ENCODE data around the gene WNT2B. TPM values are rescaled to one million over a fixed set of nuclear protein-coding genes. Genes with fewer than 3 reads are reported as not detected.
"Not testable (repeated sequence)": the region's sequence is repeated elsewhere in the genome, so short reads cannot be mapped to it uniquely, and the experiment has no call there.

The WNT2B gene
- polyA plus RNA-seq (2013, experiment 1 of 4), result 10.1 TPM
- 14.1 TPM for polyA plus RNA-seq (2013, experiment 2 of 4)
- polyA plus RNA-seq (2013, experiment 3 of 4), result 6.1 TPM
- 9.0 TPM for polyA plus RNA-seq (2013, experiment 4 of 4)

DNA sequence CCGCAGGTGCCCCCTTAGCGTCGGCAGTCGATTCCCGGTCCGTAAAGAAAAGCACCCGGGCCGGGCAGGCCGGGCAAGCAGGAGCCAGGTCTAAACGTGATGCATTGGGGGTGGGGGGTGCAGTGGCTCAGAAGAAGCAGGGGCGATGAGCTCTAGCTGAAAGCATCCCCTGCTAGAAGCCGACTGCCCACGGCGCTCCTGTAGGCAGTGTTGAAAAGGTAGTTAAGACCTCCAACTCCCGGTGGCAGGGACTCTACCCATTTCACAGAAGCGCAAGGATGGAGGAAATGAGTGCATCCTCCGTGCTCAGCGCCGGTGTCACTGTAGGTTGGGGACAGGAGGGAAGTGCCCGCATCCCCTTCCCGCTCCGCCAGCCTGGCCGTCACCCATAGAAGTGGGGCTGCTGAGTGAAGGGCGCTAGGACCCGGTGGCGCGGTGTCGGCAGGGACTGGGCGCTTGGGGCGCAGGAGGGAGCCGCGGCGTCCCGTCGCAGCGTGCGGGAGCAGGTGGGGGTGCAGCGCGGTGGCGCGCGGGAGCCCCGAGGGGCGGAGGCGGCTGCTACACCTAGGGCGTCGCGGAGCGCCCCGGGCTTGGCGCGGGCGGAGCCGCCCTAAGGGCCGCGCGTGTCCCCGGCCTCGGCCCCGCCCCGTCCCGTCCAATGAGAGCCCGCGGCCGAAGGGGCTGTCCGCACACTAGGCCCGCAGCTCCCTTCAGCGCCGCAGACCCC lies at the start of gene WNT2B:
WNT2B (plus strand) TSS at position 688 of the 727 bp plus-strand sequence. CDS start 298 bp downstream, outside the sequence.
- peaks cover 91% of the 10 kb centered on the region for H3K27me3 ChIP-seq (ENCODE audit: control insufficient read depth, insufficient read depth, low read length, poor library complexity, severe bottlenecking)
- no peaks in the 10 kb centered on the region for H3K9me3 ChIP-seq (ENCODE audit: control insufficient read depth, low read length)
- H3K4me3 ChIP-seq (ENCODE audit: insufficient read depth, low read depth, low read length), result peak within 1 kb of the TSS; percentile 52
- H3K4me1 ChIP-seq (ENCODE audit: control insufficient read depth, insufficient read depth, low read length), result peaks cover 39% of the 10 kb centered on the region
- H3K36me3 ChIP-seq (ENCODE audit: control insufficient read depth, insufficient read depth, low read length), result no peaks in the 10 kb centered on the region
- WGBS, 2 experiments, result 0 to 1% methylated on average over 69 of the region's 69 CpGs
- no peak within 1 kb of the TSS for H3K27ac ChIP-seq (ENCODE audit: insufficient read depth, low read depth, low read length, poor library complexity, severe bottlenecking)

DNA sequence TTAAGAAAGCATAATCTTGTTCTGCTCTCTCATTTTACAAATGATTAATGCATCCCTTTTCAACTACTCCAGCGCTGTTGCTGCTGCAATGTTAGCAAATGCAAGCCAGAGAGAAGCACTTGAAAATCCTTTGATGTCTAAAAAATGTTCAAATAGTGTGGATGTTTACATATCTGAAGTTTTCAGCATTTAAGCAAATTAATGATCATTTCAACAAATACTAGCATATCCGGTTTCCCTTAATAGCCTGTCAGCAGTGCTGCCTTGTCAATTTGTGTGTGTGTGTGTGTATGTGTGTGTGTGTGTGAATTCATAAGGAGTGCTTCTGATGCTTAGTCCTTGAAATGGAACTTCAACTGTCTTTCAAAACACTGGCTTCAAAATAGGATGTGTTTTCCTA lies 48.1 kb upstream of the WNT2B start:
- 97 to 100% methylated on average over 2 of the region's 2 CpGs for WGBS, 2 experiments
- H3K9me3 ChIP-seq (ENCODE audit: control insufficient read depth, low read length), result no peaks in the 10 kb centered on the region
- H3K27ac ChIP-seq (ENCODE audit: insufficient read depth, low read depth, low read length, poor library complexity, severe bottlenecking), result no peak overlapping the region
- H3K4me3 ChIP-seq (ENCODE audit: insufficient read depth, low read depth, low read length), result no peak overlapping the region
- peaks cover 23% of the 10 kb centered on the region for H3K36me3 ChIP-seq (ENCODE audit: control insufficient read depth, insufficient read depth, low read length)
- no peaks in the 10 kb centered on the region for H3K27me3 ChIP-seq (ENCODE audit: control insufficient read depth, insufficient read depth, low read length, poor library complexity, severe bottlenecking)
- no peaks in the 10 kb centered on the region for H3K4me1 ChIP-seq (ENCODE audit: control insufficient read depth, insufficient read depth, low read length)

DNA sequence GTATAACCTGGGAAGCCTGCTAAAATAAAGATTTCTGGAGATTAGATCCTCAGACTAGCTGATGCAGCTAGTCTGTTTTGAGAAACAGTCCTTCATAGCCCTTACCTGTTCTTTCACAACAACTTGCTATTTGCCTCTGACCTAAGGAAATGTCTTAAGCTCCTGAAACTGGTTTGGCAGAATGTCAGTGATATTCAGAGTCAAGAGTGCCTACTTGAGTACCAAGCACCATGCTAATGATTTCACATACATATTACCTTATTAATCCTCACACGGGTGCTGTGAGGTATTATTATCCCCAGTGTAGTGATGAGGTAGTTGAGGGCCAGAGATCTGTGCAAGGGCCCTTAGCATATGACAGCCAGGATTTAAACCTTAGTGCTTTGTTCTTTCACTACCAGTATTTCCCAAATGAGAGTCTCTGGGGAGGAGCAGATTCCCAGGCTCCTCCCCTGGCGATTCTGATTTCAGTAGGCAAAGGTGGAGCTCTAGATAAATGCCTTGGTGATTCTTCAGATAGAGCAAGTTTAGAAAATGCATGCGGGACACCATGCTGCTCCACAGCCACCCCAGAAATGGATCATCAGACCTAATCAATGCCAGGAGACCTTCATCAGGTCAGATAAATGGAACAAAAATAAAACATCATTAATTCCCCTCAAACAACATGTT lies 47.4 kb upstream of the WNT2B start:
- Histone ChIP-seq H3K9me3 (ENCODE audit: control insufficient read depth, low read length) (no peaks in the 10 kb centered on the region), H3K4me1 (ENCODE audit: control insufficient read depth, insufficient read depth, low read length) (peaks cover under 1% of the 10 kb centered on the region), H3K4me3 (ENCODE audit: insufficient read depth, low read depth, low read length) (no peak overlapping the region), H3K27me3 (ENCODE audit: control insufficient read depth, insufficient read depth, low read length, poor library complexity, severe bottlenecking) (no peaks in the 10 kb centered on the region), H3K27ac (ENCODE audit: insufficient read depth, low read depth, low read length, poor library complexity, severe bottlenecking) (no peak overlapping the region), H3K36me3 (ENCODE audit: control insufficient read depth, insufficient read depth, low read length) (peaks cover 18% of the 10 kb centered on the region)
- WGBS, 2 experiments, result 72 to 85% methylated on average over 2 to 3 of the region's 3 CpGs

DNA sequence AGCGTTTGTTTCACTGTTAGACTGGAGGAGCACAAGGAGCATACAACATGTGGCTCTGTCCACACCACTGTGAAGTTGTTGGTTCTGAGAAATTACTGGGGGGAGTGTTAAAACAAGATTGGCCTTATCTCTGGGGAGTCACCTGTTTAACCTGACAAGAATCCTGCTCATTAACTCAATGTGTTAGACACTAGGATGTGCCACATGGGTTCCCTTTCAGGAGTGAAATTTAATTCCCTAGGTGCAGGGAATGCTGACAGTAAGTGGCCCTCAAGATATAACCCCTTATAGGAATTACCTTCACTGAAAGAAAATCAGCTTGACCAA lies 45.8 kb upstream of the WNT2B start:
- no peak overlapping the region for H3K4me3 ChIP-seq (ENCODE audit: insufficient read depth, low read depth, low read length)
- peaks cover 4% of the 10 kb centered on the region for H3K4me1 ChIP-seq (ENCODE audit: control insufficient read depth, insufficient read depth, low read length)
- 89 to 91% methylated on average over 1 of the region's 1 CpG for WGBS, 2 experiments
- peaks cover 8% of the 10 kb centered on the region for H3K36me3 ChIP-seq (ENCODE audit: control insufficient read depth, insufficient read depth, low read length)
- no peak overlapping the region for H3K27ac ChIP-seq (ENCODE audit: insufficient read depth, low read depth, low read length, poor library complexity, severe bottlenecking)
- H3K9me3 ChIP-seq (ENCODE audit: control insufficient read depth, low read length), result no peaks in the 10 kb centered on the region
- peaks cover 13% of the 10 kb centered on the region for H3K27me3 ChIP-seq (ENCODE audit: control insufficient read depth, insufficient read depth, low read length, poor library complexity, severe bottlenecking)

DNA sequence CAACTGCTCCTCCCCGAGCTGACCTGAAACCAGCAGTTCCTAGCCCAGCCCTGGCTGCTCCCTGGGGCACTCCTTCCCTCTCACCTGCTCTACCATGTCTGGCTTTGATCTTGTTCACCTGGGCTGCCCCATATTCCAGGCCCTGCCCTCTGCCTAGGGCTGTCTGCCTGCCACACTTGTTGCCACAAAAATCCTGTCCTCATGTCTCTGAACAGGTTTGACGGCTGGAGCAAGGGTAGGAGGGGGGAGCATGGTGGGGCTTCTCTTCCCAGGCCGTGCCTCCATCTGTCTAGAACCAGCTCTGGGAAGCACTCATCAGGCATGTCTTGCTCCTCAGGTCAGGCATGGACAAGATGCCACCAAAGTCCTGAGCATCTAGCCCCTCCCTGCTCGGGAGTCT lies 44.3 kb upstream of the WNT2B start:
- no peaks in the 10 kb centered on the region for H3K36me3 ChIP-seq (ENCODE audit: control insufficient read depth, insufficient read depth, low read length)
- H3K27me3 ChIP-seq (ENCODE audit: control insufficient read depth, insufficient read depth, low read length, poor library complexity, severe bottlenecking), result peaks cover 13% of the 10 kb centered on the region
- H3K9me3 ChIP-seq (ENCODE audit: control insufficient read depth, low read length), result no peaks in the 10 kb centered on the region
- no peak overlapping the region for H3K4me3 ChIP-seq (ENCODE audit: insufficient read depth, low read depth, low read length)
- peaks cover 4% of the 10 kb centered on the region for H3K4me1 ChIP-seq (ENCODE audit: control insufficient read depth, insufficient read depth, low read length)
- no peak overlapping the region for H3K27ac ChIP-seq (ENCODE audit: insufficient read depth, low read depth, low read length, poor library complexity, severe bottlenecking)
- WGBS, 2 experiments, result 82 to 85% methylated on average over 4 of the region's 4 CpGs

DNA sequence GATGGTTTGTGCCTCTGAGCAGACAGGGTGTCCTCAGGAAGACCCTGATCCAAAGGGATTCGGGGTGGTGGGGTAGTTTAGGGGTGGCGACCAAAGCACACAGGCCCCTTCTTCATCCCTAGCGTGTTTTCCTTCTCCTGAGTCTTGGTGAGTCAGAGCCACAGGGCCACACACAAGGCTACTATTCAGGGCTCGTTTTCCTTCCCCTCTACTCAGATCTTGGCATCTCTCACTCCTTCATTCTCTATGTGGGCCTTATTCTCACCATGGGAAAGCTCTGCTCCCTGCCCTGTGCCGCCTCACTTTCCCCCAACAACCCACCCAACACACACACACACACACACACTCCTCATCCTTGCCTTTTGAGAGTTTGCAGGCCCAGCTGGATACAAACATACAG lies 43.6 kb upstream of the WNT2B start:
- H3K9me3 ChIP-seq (ENCODE audit: control insufficient read depth, low read length), result no peaks in the 10 kb centered on the region
- H3K27me3 ChIP-seq (ENCODE audit: control insufficient read depth, insufficient read depth, low read length, poor library complexity, severe bottlenecking), result peaks cover 13% of the 10 kb centered on the region
- H3K4me3 ChIP-seq (ENCODE audit: insufficient read depth, low read depth, low read length), result no peak overlapping the region
- WGBS, 2 experiments, result 83 to 84% methylated on average over 5 of the region's 5 CpGs
- H3K4me1 ChIP-seq (ENCODE audit: control insufficient read depth, insufficient read depth, low read length), result peaks cover 4% of the 10 kb centered on the region
- H3K27ac ChIP-seq (ENCODE audit: insufficient read depth, low read depth, low read length, poor library complexity, severe bottlenecking), result no peak overlapping the region
- H3K36me3 ChIP-seq (ENCODE audit: control insufficient read depth, insufficient read depth, low read length), result no peaks in the 10 kb centered on the region

DNA sequence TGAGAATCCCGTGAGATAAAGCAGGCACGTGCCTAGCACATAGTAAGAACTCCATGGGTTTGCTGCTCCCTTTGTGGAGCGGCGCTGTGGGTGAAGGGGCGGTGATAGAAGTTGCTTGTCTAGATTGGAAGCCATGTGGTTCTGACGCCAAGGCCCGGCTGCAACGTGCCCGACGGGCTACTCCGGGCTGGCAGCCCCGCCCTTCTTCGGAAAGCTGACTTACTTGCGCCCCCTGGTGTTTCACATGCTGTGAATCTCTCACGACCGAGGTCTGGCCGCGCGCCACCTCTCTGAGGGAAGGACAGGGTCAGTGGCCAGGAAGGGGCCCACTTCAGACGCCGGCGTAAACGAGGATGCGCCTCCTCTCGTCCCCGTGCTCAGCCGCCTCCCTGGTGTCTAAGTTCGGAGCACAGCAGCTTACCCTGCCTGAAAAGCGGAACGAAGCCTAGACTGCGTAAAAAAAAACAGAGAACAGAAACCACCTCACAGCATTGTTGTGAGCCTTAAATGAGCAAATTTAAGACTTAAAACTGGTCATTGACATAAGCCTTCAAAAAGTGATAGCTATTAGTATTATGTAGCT lies 42.6 kb upstream of the WNT2B start:
- WGBS, 2 experiments, result 5 to 6% methylated on average over 31 of the region's 31 CpGs
- Histone ChIP-seq H3K4me1 (ENCODE audit: control insufficient read depth, insufficient read depth, low read length) (peaks cover 4% of the 10 kb centered on the region), H3K27me3 (ENCODE audit: control insufficient read depth, insufficient read depth, low read length, poor library complexity, severe bottlenecking) (peaks cover 13% of the 10 kb centered on the region), H3K36me3 (ENCODE audit: control insufficient read depth, insufficient read depth, low read length) (no peaks in the 10 kb centered on the region), H3K4me3 (ENCODE audit: insufficient read depth, low read depth, low read length) (peak overlapping the region; percentile 11), H3K27ac (ENCODE audit: insufficient read depth, low read depth, low read length, poor library complexity, severe bottlenecking) (no peak overlapping the region), H3K9me3 (ENCODE audit: control insufficient read depth, low read length) (no peaks in the 10 kb centered on the region)

DNA sequence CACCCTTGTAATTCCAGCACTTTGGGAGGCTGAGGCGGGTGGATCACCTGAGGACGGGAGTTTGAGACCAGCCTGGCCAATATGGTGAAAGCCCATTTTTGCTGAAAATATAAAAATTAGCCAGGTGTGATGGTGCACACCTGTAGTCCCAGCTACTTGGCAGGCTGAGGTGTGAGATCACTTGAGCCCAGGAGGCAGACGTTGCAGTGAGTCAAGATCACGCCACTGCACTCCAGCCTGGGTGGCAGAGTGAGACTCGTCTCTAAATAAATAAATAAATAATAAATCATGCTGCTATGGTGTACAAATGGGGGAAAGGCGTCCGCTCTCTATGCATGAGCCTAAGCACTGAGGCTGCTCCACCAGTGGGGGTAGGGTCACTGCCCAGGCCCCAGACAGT lies 38.4 kb upstream of the WNT2B start:
- not testable (repeated sequence) for H3K36me3 ChIP-seq (ENCODE audit: control insufficient read depth, insufficient read depth, low read length); H3K4me3 ChIP-seq (ENCODE audit: insufficient read depth, low read depth, low read length); H3K27ac ChIP-seq (ENCODE audit: insufficient read depth, low read depth, low read length, poor library complexity, severe bottlenecking); H3K4me1 ChIP-seq (ENCODE audit: control insufficient read depth, insufficient read depth, low read length); H3K9me3 ChIP-seq (ENCODE audit: control insufficient read depth, low read length)
- peaks cover 13% of the 10 kb centered on the region for H3K27me3 ChIP-seq (ENCODE audit: control insufficient read depth, insufficient read depth, low read length, poor library complexity, severe bottlenecking)
- WGBS, 2 experiments, result 90 to 94% methylated on average over 6 to 7 of the region's 7 CpGs

DNA sequence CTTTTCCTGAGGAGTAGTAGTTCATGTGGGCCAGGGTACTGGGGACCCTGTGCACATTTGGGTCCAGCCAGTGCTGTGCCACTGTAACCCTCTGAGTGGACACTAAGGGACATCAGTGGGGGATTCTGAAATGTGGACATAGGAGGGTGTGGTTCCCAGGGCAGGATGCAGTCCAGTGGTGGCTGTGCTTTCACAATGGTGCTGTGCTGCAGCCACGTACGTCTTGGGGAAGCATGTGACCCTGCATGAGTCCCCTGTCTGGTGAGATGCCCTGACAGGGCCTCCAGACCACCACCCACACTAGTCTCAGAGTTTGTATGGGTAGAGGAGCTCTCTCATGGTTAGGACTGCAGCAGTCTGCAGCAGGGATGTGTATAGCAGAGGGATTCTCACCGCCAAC lies 37.8 kb upstream of the WNT2B start:
- 91 to 92% methylated on average over 3 of the region's 3 CpGs for WGBS, 2 experiments
- Histone ChIP-seq H3K9me3 (ENCODE audit: control insufficient read depth, low read length) (no peaks in the 10 kb centered on the region), H3K36me3 (ENCODE audit: control insufficient read depth, insufficient read depth, low read length) (no peaks in the 10 kb centered on the region), H3K4me3 (ENCODE audit: insufficient read depth, low read depth, low read length) (no peak overlapping the region), H3K4me1 (ENCODE audit: control insufficient read depth, insufficient read depth, low read length) (peaks cover 4% of the 10 kb centered on the region), H3K27me3 (ENCODE audit: control insufficient read depth, insufficient read depth, low read length, poor library complexity, severe bottlenecking) (peaks cover 13% of the 10 kb centered on the region), H3K27ac (ENCODE audit: insufficient read depth, low read depth, low read length, poor library complexity, severe bottlenecking) (no peak overlapping the region)

DNA sequence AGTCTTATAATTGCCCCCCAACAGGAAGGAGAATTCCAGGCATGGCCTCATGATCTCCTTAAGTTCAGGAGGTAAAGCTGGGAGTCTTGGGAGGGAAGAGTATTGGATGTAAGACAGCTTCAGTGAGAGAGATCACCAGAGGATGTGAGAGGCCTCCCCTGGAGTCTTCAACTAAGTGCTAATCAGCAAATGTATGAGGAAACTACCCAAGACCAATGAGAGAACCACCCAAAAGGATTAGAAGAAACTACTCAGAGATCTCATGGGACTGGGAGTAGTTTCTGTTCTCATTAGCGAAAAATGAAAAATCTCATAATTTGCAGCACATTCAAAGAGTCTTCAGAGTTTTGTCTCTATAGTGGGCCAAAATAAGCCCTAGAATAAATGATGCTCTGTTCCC lies 36.6 kb upstream of the WNT2B start:
- WGBS, 2 experiments, result 93 to 100% methylated on average over 1 of the region's 1 CpG
- Histone ChIP-seq H3K36me3 (ENCODE audit: control insufficient read depth, insufficient read depth, low read length) (no peaks in the 10 kb centered on the region), H3K27ac (ENCODE audit: insufficient read depth, low read depth, low read length, poor library complexity, severe bottlenecking) (no peak overlapping the region), H3K9me3 (ENCODE audit: control insufficient read depth, low read length) (no peaks in the 10 kb centered on the region), H3K4me1 (ENCODE audit: control insufficient read depth, insufficient read depth, low read length) (no peaks in the 10 kb centered on the region), H3K4me3 (ENCODE audit: insufficient read depth, low read depth, low read length) (no peak overlapping the region), H3K27me3 (ENCODE audit: control insufficient read depth, insufficient read depth, low read length, poor library complexity, severe bottlenecking) (peaks cover 7% of the 10 kb centered on the region)

All from ectodermal cell (in vitro differentiated cells).